Esophagus squamous epithelium (tissue), 5 donors: ENCODE data around the gene NRCAM. TPM values are rescaled to one million over a fixed set of nuclear protein-coding genes. Genes with fewer than 3 reads are reported as not detected.

ENCODE experiments used
- DNase-seq: peaks from one replicate; lab custom pipeline; 2025; lab: John Stamatoyannopoulos, UW
- H3K27ac ChIP-seq, 4 donors: fragments of 200-600 bp; sonication (generic); one replicate each; pipeline ENCODE4 v1.5.1; 2016 to 2019; ENCODE audit warnings: mild to moderate bottlenecking in 1 of 4
- H3K27me3 ChIP-seq, 4 donors: fragments of 200-600 bp; sonication (generic); 1 replicate in 3 of 4; 2 replicates in 1 of 4; pipeline versions ENCODE4 v1.5.1 to v1.6.0; 2017 to 2021; ENCODE audit warnings: antibody characterized with exemption in 1 of 4
- H3K36me3 ChIP-seq, 3 donors: fragments of 200-600 bp; sonication (generic); one replicate each; pipeline ENCODE4 v1.5.1; 2016 to 2019
- H3K4me1 ChIP-seq, 3 donors: fragments of 200-600 bp; sonication (generic); one replicate each; pipeline ENCODE4 v1.5.1; 2017 to 2019
- H3K4me3 ChIP-seq, 4 donors: fragments of 200-600 bp; sonication (generic); 1 replicate in 3 of 4; 2 replicates in 1 of 4; pipeline ENCODE4 v1.5.1; 2016 to 2019; ENCODE audit warnings: mild to moderate bottlenecking in 2 of 4, moderate library complexity in 1 of 4
- H3K9me3 ChIP-seq, 3 donors: fragments of 200-600 bp; sonication (generic); one replicate each; pipeline ENCODE4 v1.5.1; 2016 to 2019
- CTCF ChIP-seq, 6 experiments: fragments of 450-650 bp in 4 of 6; fragments of 200-600 bp in 2 of 6; sonication (generic) in 2 of 6; IDR thresholded peaks; one replicate each; pipeline ENCODE4 v1.5.1; 2016 to 2019; ENCODE audit warnings: antibody characterized with exemption in 6 of 6, mild to moderate bottlenecking in 4 of 6, moderate library complexity in 4 of 6
- POLR2A ChIP-seq, 4 donors: fragments of 450-650 bp; IDR thresholded peaks; one replicate each; pipeline ENCODE4 v1.6.1; 2017; ENCODE audit warnings: antibody characterized with exemption in 4 of 4, mild to moderate bottlenecking in 4 of 4, moderate library complexity in 3 of 4
- WGBS, 2 donors: methylation state at CpG; one replicate each; pipeline ENCODE4 v1.1.5; 2018; 5-methylcytosine and 5-hydroxymethylcytosine counted together
- intact Hi-C: fragments of 100-400 bp; cut with DNase I; formaldehyde crosslinking; loops from one replicate; pipeline ENCODE4 v1.15.0; 2022
- total RNA-seq, 4 donors: library from RNA; depleted of rRNA; stranded (reverse); fragments of >200 nt; gene quantifications; one replicate each; pipeline ENCODE4 v1.1.0, GENCODE V29; 2016
- donor health status: DM: yes; HTN: yes; CAD: no.

NRCAM gene
- total RNA-seq, 4 donors from 2014 or later = 1.5 to 9.8 (median 6.3) TPM; not detected in 1

- no peak for DNase-seq
- Histone ChIP-seq H3K9me3 (no peaks in the 10 kb centered on the region), H3K27ac (no peak overlapping the region), H3K36me3 (no peaks in the 10 kb centered on the region), H3K27me3 (peaks cover 0 to 5% (median 0%) of the 10 kb centered on the region in 4 donors), H3K4me3 (no peak overlapping the region), H3K4me1 (peaks cover 4 to 12% (median 8%) of the 10 kb centered on the region in 3 donors)
- no peak for TF ChIP-seq CTCF (IDR thresholded peaks at IDR 0.05)
- intact Hi-C loops = no loop called here
- 50% methylated on average over 2 of the region's 2 CpGs for WGBS, 2 donors
Measured at GRCh38 chr7:108417926-108418325, 38.3 kb downstream of the NRCAM start.

- Histone ChIP-seq H3K36me3 (no peaks in the 10 kb centered on the region), H3K27me3 (no peaks in the 10 kb centered on the region), H3K4me1 (peaks cover 4 to 12% (median 8%) of the 10 kb centered on the region in 3 donors), H3K27ac (no peak overlapping the region), H3K9me3 (no peaks in the 10 kb centered on the region), H3K4me3 (no peak overlapping the region)
- WGBS, 2 donors = 84 to 86% methylated on average over 4 of the region's 4 CpGs
- intact Hi-C loops = no loop called here
- TF ChIP-seq POLR2A (IDR thresholded peaks at IDR 0.05) (no peak), CTCF (IDR thresholded peaks at IDR 0.05) (no peak)
- DNase-seq = no peak
Measured at GRCh38 chr7:108417144-108417543, 39.1 kb downstream of the NRCAM start.

GRCh38 chr7:108415821-108416536 lies 40.3 kb downstream of the NRCAM start:
- H3K27me3 ChIP-seq = no peaks in the 10 kb centered on the region
- peaks cover 4 to 12% (median 8%) of the 10 kb centered on the region in 3 donors for H3K4me1 ChIP-seq
- intact Hi-C loops = no loop called here
- 25 to 30% methylated on average over 8 of the region's 8 CpGs for WGBS, 2 donors
- TF ChIP-seq POLR2A (IDR thresholded peaks at IDR 0.05) = no peak
- TF ChIP-seq CTCF (IDR thresholded peaks at IDR 0.05) = no peak
- H3K36me3 ChIP-seq = no peaks in the 10 kb centered on the region
- no peak overlapping the region for H3K4me3 ChIP-seq
- DNase-seq = no peak
- no peak overlapping the region for H3K27ac ChIP-seq
- no peaks in the 10 kb centered on the region for H3K9me3 ChIP-seq

GRCh38 chr7:108415084-108415483 lies 41.2 kb downstream of the NRCAM start:
- intact Hi-C loops = no loop called here
- TF ChIP-seq POLR2A (IDR thresholded peaks at IDR 0.05) = no peak
- TF ChIP-seq CTCF (IDR thresholded peaks at IDR 0.05) = no peak
- H3K27me3 ChIP-seq = no peaks in the 10 kb centered on the region
- peaks cover 4 to 12% (median 8%) of the 10 kb centered on the region in 3 donors for H3K4me1 ChIP-seq
- no peaks in the 10 kb centered on the region for H3K9me3 ChIP-seq
- DNase-seq = no peak
- H3K27ac ChIP-seq = no peak overlapping the region
- no peaks in the 10 kb centered on the region for H3K36me3 ChIP-seq
- no peak overlapping the region for H3K4me3 ChIP-seq
- 82 to 84% methylated on average over 4 of the region's 4 CpGs for WGBS, 2 donors

GRCh38 chr7:108413782-108414492 lies 42.3 kb downstream of the NRCAM start:
- no peak for TF ChIP-seq CTCF (IDR thresholded peaks at IDR 0.05)
- no peak for TF ChIP-seq POLR2A (IDR thresholded peaks at IDR 0.05)
- peaks cover 4 to 15% (median 8%) of the 10 kb centered on the region in 3 donors for H3K4me1 ChIP-seq
- intact Hi-C loops = no loop called here
- H3K9me3 ChIP-seq = no peaks in the 10 kb centered on the region
- WGBS, 2 donors = 81 to 83% methylated on average over 3 of the region's 3 CpGs
- no peak overlapping the region for H3K27ac ChIP-seq
- no peak for DNase-seq
- no peaks in the 10 kb centered on the region for H3K36me3 ChIP-seq
- H3K27me3 ChIP-seq = no peaks in the 10 kb centered on the region
- H3K4me3 ChIP-seq = no peak overlapping the region
